ENCODE results near the gene CDCA7L.

- no peak for TF ChIP-seq CTCF (IDR thresholded peaks at IDR 0.05)
- no peak for TF ChIP-seq POLR2A (IDR thresholded peaks at IDR 0.05)
Measured at GRCh38 chr7:21915140-21915539, 30.6 kb downstream of the CDCA7L start.

Measured in lower leg skin (tissue), 3 donors.